AG04449 (cell line): ENCODE results near the gene GRAMD4.

Source experiments
- CTCF ChIA-PET: fragments of 350-600 bp; formaldehyde crosslinking; extraction: SDS; loops from one replicate; lab custom pipeline; 2021; ENCODE audit warnings: antibody characterized with exemption; lab: Yijun Ruan, JAX
- POLR2A ChIA-PET: fragments of 400-600, 350-600 bp; formaldehyde crosslinking; extraction: SDS; loops from one replicate; lab custom pipeline; 2020; ENCODE audit warnings: antibody characterized with exemption, inconsistent platforms; lab: Yijun Ruan, JAX
- DNase-seq: peaks from one replicate; pipeline ENCODE4 v3.0.0-alpha.2; 2010; ENCODE audit warnings: low read depth, low spot score
- H3K4me3 ChIP-seq: 2 replicates; pipeline ENCODE4 v1.5.1; 2011; ENCODE audit warnings: low read depth, mild to moderate bottlenecking, control low read depth, low read length
- TF ChIP-seq, protein P1 (sequence below): IDR thresholded peaks from one replicate; pipeline ENCODE4 v1.5.1; 2011; ENCODE audit warnings: mild to moderate bottlenecking, moderate library complexity, low read length, control low read depth, inconsistent platforms; ENCODE audit not compliant: insufficient read depth; ENCODE audit errors: missing control alignments

The GRAMD4 gene

DNA sequence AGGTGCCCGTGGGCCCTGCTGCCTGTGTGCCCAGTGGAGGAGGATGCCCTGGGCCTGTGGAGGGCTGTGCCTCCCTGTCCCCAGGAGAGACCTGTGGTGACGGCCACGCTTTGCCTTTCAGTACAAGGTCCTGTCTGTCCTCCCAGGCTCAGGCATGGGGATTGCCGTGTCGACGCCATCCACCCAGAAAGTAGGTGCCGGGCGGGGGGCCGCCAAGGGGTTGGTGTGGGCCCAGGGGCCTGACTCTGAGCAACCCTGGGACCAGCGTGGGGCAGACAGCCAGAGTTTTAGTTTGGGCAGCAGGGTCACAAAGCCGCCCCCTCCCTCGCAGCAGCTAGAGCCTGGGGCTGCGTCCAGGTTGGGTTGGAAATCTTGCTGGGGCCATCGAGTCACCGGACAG lies 56.3 kb downstream of the GRAMD4 start:
- DNase-seq = no peak
- TF ChIP-seq, protein P1, sequence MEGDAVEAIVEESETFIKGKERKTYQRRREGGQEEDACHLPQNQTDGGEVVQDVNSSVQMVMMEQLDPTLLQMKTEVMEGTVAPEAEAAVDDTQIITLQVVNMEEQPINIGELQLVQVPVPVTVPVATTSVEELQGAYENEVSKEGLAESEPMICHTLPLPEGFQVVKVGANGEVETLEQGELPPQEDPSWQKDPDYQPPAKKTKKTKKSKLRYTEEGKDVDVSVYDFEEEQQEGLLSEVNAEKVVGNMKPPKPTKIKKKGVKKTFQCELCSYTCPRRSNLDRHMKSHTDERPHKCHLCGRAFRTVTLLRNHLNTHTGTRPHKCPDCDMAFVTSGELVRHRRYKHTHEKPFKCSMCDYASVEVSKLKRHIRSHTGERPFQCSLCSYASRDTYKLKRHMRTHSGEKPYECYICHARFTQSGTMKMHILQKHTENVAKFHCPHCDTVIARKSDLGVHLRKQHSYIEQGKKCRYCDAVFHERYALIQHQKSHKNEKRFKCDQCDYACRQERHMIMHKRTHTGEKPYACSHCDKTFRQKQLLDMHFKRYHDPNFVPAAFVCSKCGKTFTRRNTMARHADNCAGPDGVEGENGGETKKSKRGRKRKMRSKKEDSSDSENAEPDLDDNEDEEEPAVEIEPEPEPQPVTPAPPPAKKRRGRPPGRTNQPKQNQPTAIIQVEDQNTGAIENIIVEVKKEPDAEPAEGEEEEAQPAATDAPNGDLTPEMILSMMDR = no peak
- POLR2A ChIA-PET = no interaction called here
- no peak overlapping the region for H3K4me3 ChIP-seq
- CTCF ChIA-PET = no interaction called here

DNA sequence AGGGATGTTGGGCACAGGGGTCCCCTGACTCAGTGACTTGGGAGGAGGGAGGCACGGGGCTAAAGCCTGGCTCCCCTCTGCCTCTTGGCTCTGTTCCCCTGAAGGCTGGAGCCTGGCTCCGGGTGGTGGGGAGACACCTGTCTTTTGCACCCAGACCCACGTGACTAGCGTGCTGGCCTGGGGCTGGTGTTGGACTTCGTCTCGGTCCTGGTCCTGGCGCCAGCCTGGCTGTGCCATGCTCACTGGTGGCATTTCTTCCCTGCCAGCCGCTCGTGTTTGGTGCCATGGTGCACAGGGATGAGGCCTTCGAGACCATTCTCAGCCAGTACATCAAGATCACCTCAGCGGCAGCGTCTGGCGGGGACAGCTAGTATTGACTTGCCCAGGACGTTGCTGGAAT lies 56.7 kb downstream of the GRAMD4 start:
- ChIA-PET POLR2A (no interaction called here), CTCF (no interaction called here)
- no peak for DNase-seq
- TF ChIP-seq, protein P1 = no peak
- no peak overlapping the region for H3K4me3 ChIP-seq

DNA sequence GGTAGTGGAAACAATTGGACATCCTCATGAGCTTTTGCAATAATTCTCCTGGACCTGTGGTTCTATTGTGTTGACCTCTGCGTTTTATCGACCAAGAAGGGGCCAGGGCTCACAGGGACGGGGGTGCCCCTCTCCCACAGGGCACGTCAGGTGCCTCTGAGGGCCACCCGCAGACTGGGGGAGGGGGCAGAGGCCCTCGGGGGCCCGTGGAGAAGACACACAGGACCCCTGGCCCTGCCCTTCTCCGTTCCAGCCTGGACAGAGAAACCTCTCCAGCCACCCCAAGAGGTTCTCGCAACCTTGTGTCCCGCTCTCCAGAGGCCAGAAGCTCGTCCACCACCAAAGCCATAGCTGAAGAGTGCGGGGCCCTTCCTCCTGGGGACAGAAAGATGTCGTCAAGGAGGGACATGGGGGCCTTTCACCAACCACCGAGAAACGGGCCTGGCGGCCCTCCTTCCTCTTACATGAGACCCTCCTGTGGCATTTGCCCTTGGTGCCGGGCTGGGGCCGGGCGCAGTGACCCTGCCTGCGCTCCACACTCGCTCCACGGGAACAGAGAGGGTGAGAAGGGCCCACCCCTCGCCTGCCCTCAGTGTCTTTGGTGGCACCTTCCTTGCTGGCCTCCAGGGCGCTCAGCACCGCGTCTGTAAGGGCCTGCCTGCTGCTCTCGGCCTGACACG lies 57.3 kb downstream of the GRAMD4 start:
- TF ChIP-seq, protein P1 = no peak

DNA sequence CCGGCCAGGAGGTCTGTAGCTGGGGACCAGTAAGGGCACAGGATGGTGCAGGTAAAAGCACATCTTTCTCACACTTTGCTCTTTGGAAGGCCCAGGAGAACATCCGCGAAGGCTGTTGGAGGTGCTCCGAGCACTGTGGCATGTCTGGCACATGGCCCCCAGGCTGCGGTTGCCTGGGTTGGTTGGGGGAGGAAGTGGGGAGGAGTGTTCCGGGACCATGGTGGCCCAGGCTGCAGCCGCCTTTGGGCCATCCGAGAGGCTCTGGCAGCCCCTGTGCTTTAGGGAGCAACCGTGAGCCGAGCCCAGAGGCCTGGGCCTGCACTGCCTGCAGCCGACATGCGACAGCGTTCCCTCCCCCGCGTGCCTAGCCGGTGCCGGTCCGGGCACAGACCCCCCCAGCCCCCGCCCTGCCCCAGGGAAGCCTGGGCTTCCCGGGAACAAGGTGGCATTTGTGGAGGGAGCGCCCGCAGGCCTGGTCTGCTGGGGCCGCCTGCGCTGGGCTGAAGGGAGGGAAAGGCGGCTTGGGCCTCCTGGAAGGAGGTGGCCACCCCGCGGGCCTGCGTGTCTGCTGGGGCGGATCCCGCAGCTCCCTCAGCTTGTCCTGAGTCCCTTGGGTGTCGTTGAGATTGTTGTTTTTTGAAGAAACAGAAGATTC lies 57.9 kb downstream of the GRAMD4 start:
- CTCF ChIA-PET = no interaction called here
- POLR2A ChIA-PET = no interaction called here
- TF ChIP-seq, protein P1 = no peak
- no peak for DNase-seq
- H3K4me3 ChIP-seq = no peak overlapping the region

More for the DNA sequence above, 57.3 kb downstream of the GRAMD4 start:
- ChIA-PET POLR2A (no interaction called here), CTCF (no interaction called here)
- no peak overlapping the region for H3K4me3 ChIP-seq
- DNase-seq = no peak

GRCh38 chr22:46678785-46679700 lies 58.9 kb downstream of the GRAMD4 start:
- CTCF ChIA-PET = no interaction called here

More at GRCh38 chr22:46678785-46679700, 58.9 kb downstream of the GRAMD4 start:
- H3K4me3 ChIP-seq = no peak overlapping the region
- POLR2A ChIA-PET = no interaction called here
- no peak for DNase-seq
- TF ChIP-seq, protein P1 = no peak
